ENCODE data around the gene ZSWIM6.

The ZSWIM6 gene

DNA sequence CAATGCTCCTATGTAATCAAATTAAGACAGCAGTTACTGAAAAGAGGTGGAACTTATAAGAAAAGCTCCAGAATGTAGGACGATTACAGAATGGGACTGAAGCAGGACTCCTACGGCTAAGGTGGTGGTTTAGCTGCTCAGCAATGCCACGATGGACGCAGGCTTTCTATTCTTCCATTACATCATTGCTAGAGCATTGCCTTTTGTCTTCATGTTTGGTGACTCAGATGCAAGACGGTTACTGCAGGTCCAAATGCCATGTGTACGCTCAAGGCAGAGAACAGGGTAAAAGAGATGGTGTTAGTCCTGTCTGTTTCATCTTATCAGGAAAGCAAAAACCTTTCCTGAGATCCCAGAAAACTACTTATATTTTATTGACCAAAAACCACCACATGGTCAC, 255.1 kb downstream of the ZSWIM6 start:
- in situ Hi-C loops (cut with HindIII; ENCODE audit: low pct_unique_long_range_greater_than_20kb, low sequenced_read_pairs), result no loop called here
- TF ChIP-seq JUND (IDR thresholded peaks at IDR 0.05; ENCODE audit: low read depth), result no peak
- no peak for DNase-seq (ENCODE audit: low read depth in 1 of 2, low spot score in 1 of 2)

DNA sequence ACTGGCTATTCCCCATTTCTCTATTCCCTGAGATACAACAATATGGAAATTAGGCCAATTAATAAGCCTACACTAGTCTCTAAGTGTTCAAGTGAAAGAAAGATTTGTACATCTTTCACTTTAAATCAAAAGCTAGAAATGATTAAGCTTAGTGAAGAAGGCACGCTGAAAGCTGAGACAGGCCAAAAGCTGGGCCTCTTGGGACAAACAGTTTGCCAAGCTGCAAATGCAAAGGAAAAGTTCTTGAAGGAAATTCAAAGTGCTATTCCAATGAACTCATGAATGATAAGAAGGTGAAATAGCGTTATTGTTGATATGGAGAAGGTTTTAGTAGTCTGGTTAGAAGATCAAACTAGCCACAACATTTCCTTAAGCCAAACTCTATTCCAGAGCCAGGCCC, 256.2 kb downstream of the ZSWIM6 start:
- no peak for DNase-seq (ENCODE audit: low read depth in 1 of 2, low spot score in 1 of 2)
- in situ Hi-C loops (cut with HindIII; ENCODE audit: low pct_unique_long_range_greater_than_20kb, low sequenced_read_pairs), result no loop called here

DNA sequence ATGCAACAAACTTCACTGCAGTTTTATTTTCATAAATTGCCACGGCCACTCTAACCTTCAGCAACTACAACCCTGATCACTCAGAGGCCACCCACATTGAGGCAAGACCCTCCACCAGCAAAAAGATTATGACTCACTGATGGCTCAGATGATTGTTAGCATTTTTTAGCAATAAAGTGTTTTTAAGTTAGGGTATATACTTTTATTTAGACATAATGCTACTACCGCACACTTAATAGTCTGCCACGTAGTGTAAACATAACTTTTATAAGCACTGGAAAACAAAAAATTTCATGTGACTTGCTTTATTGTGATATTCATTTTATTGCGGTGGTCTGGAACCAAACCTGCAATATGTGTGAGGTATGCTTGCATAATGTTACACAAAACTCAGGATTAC, 257.9 kb downstream of the ZSWIM6 start:
- no peak for TF ChIP-seq JUND (IDR thresholded peaks at IDR 0.05; ENCODE audit: low read depth)
- in situ Hi-C loops (cut with HindIII; ENCODE audit: low pct_unique_long_range_greater_than_20kb, low sequenced_read_pairs), result no loop called here
- no peak for DNase-seq (ENCODE audit: low read depth in 1 of 2, low spot score in 1 of 2)

More for the DNA sequence above, 256.2 kb downstream of the ZSWIM6 start:
- TF ChIP-seq JUND (IDR thresholded peaks at IDR 0.05; ENCODE audit: low read depth), result no peak

DNA sequence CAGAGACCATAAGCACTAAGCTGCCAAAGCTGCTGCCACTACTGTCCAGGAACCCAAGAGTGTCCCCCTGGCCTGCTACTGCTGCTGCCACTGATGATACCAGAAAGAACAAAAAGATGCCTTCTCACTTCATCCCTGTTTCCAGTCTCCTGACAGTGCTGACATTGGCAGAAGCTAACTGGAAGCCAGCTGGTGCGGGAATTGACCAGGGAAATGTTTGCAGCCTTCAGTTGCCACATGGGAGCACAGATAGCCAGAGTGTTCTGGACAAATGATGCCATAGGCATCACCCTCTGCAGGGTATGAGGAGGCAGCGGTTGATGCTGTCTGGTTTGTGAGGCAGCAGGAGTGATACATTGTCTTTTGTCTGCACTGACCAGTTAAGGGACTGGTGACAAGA, 258.4 kb downstream of the ZSWIM6 start:
- DNase-seq (ENCODE audit: low read depth in 1 of 2, low spot score in 1 of 2), result no peak
- TF ChIP-seq JUND (IDR thresholded peaks at IDR 0.05; ENCODE audit: low read depth), result no peak
- in situ Hi-C loops (cut with HindIII; ENCODE audit: low pct_unique_long_range_greater_than_20kb, low sequenced_read_pairs), result no loop called here

DNA sequence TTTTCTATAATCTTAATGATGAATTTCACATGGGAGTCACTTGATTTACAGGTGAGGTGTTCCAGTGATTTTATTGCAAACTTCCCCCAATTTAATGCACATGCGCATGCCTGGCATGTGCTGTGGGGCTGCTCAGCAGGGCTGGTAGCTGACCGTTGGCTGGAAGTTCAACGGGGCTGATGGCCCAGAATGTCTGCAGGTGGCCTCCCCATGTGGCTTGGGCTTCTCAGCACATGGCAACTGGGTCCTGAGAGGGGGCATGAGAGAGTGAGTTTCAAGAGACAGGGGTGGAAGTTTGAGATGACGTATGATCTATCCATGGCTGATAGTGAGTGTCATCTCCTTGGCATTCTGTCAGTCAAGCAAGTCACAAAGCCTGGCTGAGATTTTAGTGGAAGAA, 259.8 kb downstream of the ZSWIM6 start:
- in situ Hi-C loops (cut with HindIII; ENCODE audit: low pct_unique_long_range_greater_than_20kb, low sequenced_read_pairs), result no loop called here
- no peak for TF ChIP-seq JUND (IDR thresholded peaks at IDR 0.05; ENCODE audit: low read depth)
- DNase-seq (ENCODE audit: low read depth in 1 of 2, low spot score in 1 of 2), result no peak

DNA sequence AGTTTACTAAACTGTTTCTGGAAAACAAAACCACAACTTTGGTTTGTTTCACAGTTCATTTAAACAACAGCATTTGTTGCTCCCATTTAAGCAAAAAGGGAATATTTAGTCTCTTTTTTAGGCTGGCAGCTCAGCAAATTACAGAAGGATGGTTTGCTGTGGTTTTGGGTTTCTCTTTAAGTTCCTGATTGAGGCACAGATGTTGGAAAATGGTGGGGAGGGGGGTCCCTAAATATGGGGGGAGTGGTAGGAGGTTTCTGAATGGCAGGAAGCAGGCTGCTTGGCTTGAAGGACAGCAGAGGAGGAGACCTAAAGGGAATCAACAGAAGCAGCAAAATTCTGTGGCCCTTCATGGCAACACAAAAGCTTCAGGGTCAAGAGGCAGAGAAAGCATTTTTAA, 263.4 kb downstream of the ZSWIM6 start:
- no peak for TF ChIP-seq JUND (IDR thresholded peaks at IDR 0.05; ENCODE audit: low read depth)
- no peak for DNase-seq (ENCODE audit: low read depth in 1 of 2, low spot score in 1 of 2)
- in situ Hi-C loops (cut with HindIII; ENCODE audit: low pct_unique_long_range_greater_than_20kb, low sequenced_read_pairs), result no loop called here
